GM12892 (cell line): ENCODE measurements around the gene DIS3L.
"Not testable (repeated sequence)": the region's sequence is repeated elsewhere in the genome, so short reads cannot be mapped to it uniquely, and the experiment has no call there.

Experiments
- POLR2A ChIP-seq: IDR thresholded peaks from 2 replicates; pipeline ENCODE4 v1.6.1; 2011; ENCODE audit warnings: low read depth, low read length, control low read depth
- POLR2AphosphoS5 ChIP-seq: IDR thresholded peaks from 2 replicates; pipeline ENCODE4 v1.6.1; 2011; ENCODE audit warnings: low read depth, low read length, control low read depth

GRCh38 chr15:66262837-66263236 lies 30.5 kb upstream of the DIS3L start:
- not testable (repeated sequence) for TF ChIP-seq POLR2AphosphoS5, POLR2A
